ENCODE data around the gene ASGR1.

ASGR1 gene

DNA sequence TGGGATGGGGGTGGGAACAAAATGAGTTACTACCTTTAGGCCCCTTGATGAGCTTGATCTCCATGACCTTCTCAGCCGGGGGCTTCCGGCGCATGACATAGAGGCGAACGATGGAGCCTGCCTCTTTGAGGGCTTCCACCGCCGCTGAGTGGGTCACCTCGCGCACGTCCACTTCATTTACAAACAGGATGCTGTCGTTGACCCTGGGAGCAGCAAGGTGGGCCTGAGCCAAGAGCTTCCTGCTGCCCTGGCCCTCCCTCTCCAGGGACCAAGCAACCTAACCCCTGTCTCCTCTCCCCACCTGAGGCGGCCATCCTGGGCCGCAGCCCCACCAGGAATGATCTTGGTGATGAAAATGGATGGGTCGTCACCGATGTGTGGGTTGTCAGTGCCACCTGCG is 24.2 kb upstream of the ASGR1 start:
- Histone ChIP-seq H3K4me3 (ENCODE audit: low read depth in 1 of 2, low read length in 2 of 2) (no peak overlapping the region), H3K27me3 (ENCODE audit: low read depth, low read length) (no peaks in the 10 kb centered on the region), H3K27ac (ENCODE audit: low read length) (no peak overlapping the region), H3K36me3 (ENCODE audit: control insufficient read depth in 1 of 2, insufficient read depth in 2 of 2, low read length in 2 of 2) (peaks cover 14 to 30% of the 10 kb centered on the region in 2 donors), H3K9me3 (ENCODE audit: control insufficient read depth in 1 of 2, low read length in 2 of 2) (no peaks in the 10 kb centered on the region), H3K4me1 (ENCODE audit: control insufficient read depth in 1 of 2, insufficient read depth in 2 of 2, low read length in 2 of 2) (peaks cover 0 to 4% of the 10 kb centered on the region in 2 donors)

DNA sequence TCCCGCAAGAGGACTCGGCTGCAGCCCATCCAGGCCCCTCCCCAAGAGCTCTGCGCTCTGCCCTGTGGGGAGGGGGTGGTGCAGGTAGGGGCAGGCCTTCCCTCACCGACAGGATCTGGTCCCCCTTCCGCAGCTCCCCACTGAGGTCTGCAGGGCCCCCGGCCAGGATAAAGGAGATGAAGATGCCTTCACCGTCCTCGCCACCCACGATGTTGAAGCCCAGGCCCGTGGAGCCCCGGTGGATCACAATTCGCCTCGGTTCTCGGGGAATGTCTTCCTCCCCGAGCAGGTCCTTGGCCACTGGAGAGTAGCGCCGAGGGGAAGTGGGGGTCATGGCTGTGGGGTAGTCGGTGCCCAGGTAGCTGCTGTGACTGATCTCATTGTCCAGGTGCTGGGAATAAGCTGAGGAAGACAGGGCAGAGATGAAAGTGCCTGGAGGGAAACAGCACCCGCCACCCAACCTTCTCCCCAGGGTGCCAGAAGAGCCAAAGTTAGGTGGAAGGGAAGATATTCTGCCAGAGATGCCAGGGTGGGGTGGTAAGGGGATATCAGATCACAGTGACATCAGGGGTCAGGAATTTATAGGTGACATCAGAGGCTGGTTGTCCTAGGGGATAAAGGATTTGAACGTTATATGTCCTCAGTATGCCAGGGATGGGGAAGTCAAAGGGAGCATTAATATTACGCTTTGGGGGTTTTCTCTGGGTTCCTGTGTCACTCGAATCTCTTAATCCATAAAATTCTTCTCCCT is 17.7 kb upstream of the ASGR1 start:
- H3K36me3 ChIP-seq (ENCODE audit: control insufficient read depth in 1 of 2, insufficient read depth in 2 of 2, low read length in 2 of 2) = peaks cover 22 to 55% of the 10 kb centered on the region in 2 donors
- H3K27ac ChIP-seq (ENCODE audit: low read length) = no peak overlapping the region
- no peak overlapping the region for H3K4me3 ChIP-seq (ENCODE audit: low read depth in 1 of 2, low read length in 2 of 2)
- H3K9me3 ChIP-seq (ENCODE audit: control insufficient read depth in 1 of 2, low read length in 2 of 2) = no peaks in the 10 kb centered on the region
- H3K4me1 ChIP-seq (ENCODE audit: control insufficient read depth in 1 of 2, insufficient read depth in 2 of 2, low read length in 2 of 2) = no peaks in the 10 kb centered on the region
- H3K27me3 ChIP-seq (ENCODE audit: low read depth, low read length) = no peaks in the 10 kb centered on the region

DNA sequence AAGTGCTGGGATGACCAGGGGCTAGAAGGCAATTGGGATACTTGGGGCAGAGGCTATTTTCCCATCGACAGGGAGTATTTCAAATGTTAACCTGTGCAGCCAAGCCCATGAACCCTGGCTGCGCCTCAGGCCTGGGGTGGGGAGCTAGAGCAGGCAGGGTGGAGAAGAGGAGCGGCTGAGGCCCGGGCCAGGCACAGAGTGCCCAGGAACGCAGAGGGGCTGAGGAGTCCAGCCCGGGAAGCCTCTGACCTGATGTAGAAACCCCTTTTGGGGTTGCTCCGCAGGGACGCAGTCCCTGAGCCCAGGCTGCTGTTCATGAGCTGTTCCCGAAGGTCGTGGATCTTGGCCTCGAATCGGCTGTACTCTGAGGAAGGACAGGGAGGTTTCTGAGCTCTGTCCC is 16.8 kb upstream of the ASGR1 start:
- H3K4me1 ChIP-seq (ENCODE audit: control insufficient read depth in 1 of 2, insufficient read depth in 2 of 2, low read length in 2 of 2) = no peaks in the 10 kb centered on the region
- no peaks in the 10 kb centered on the region for H3K27me3 ChIP-seq (ENCODE audit: low read depth, low read length)
- H3K36me3 ChIP-seq (ENCODE audit: control insufficient read depth in 1 of 2, insufficient read depth in 2 of 2, low read length in 2 of 2) = peaks cover 25 to 56% of the 10 kb centered on the region in 2 donors
- no peak overlapping the region for H3K27ac ChIP-seq (ENCODE audit: low read length)
- no peak overlapping the region for H3K4me3 ChIP-seq (ENCODE audit: low read depth in 1 of 2, low read length in 2 of 2)
- no peaks in the 10 kb centered on the region for H3K9me3 ChIP-seq (ENCODE audit: control insufficient read depth in 1 of 2, low read length in 2 of 2)

DNA sequence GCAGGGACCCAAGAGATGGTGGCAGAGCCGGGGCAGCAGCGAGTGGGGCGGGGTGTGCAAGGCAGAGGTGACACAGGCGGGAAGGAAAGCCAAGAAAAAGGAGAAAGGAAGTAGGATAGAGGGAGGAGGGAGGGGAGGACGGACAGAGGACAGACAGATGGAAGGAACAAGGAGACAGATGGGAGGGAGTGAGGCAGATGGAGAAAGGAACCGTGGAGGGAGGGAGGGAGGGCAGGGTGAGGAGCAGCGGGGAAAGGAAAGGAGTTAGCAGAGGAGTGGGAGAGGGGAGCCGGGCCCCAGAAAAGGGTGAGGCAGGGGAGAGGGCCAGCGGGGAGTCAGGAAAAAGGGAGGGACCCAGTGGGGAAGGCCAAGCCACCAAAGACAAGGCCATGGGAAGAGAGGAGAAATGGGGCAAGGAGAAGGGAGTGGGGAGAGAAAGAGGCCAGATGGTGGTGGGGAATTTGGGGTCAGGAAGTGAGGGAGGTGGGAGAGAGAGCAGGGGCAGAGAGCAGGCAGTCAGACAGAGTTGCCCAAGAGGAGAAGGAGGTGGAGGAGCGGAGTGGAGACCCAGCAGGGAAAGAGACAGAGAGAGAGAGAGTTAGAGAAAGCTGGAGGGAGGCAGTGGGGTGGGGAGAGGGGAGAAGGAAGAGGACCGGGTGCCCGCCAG is 13.2 kb upstream of the ASGR1 start:
- Histone ChIP-seq H3K9me3 (ENCODE audit: control insufficient read depth in 1 of 2, low read length in 2 of 2) (no peaks in the 10 kb centered on the region), H3K27ac (ENCODE audit: low read length) (no peak overlapping the region), H3K36me3 (ENCODE audit: control insufficient read depth in 1 of 2, insufficient read depth in 2 of 2, low read length in 2 of 2) (peaks cover 21 to 63% of the 10 kb centered on the region in 2 donors), H3K4me1 (ENCODE audit: control insufficient read depth in 1 of 2, insufficient read depth in 2 of 2, low read length in 2 of 2) (no peaks in the 10 kb centered on the region), H3K4me3 (ENCODE audit: low read depth in 1 of 2, low read length in 2 of 2) (no peak overlapping the region), H3K27me3 (ENCODE audit: low read depth, low read length) (no peaks in the 10 kb centered on the region)

DNA sequence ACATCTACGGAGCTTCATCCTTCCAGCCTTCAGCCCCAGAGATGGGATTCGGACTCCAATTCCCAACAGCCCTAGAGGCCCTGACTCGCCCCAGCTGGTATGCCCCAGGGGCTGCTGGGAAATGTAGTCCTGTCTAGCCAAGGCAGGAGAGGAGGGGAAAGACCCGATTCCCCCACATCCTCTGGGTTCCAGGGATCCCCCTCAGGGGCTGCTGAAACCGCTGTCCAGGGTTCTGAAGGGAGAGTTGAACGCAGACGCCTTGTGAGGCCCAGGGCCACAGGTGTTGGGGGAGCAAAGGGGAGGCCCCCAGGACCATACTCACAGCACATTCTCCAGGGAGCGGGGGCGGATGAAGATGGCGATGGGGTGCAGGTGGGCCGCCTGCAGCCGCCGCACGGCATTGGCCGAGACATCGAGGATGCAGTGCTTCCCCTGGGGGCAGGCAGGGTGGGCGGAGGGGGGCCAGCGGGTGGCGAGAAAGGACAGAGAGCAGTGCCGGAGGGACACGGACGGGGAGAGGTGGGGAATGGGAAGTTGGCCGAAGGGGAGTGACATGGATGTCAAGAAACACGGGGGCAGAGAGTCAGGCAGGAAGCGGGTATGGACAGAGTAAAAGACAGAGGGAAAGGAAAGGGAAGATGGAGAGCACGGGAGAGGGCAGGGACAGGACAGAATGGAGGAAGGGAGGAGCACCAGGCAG is 12.6 kb upstream of the ASGR1 start:
- Histone ChIP-seq H3K27ac (ENCODE audit: low read length) (no peak overlapping the region), H3K36me3 (ENCODE audit: control insufficient read depth in 1 of 2, insufficient read depth in 2 of 2, low read length in 2 of 2) (peaks cover 17 to 57% of the 10 kb centered on the region in 2 donors), H3K9me3 (ENCODE audit: control insufficient read depth in 1 of 2, low read length in 2 of 2) (no peaks in the 10 kb centered on the region), H3K4me3 (ENCODE audit: low read depth in 1 of 2, low read length in 2 of 2) (no peak overlapping the region), H3K27me3 (ENCODE audit: low read depth, low read length) (no peaks in the 10 kb centered on the region), H3K4me1 (ENCODE audit: control insufficient read depth in 1 of 2, insufficient read depth in 2 of 2, low read length in 2 of 2) (no peaks in the 10 kb centered on the region)

DNA sequence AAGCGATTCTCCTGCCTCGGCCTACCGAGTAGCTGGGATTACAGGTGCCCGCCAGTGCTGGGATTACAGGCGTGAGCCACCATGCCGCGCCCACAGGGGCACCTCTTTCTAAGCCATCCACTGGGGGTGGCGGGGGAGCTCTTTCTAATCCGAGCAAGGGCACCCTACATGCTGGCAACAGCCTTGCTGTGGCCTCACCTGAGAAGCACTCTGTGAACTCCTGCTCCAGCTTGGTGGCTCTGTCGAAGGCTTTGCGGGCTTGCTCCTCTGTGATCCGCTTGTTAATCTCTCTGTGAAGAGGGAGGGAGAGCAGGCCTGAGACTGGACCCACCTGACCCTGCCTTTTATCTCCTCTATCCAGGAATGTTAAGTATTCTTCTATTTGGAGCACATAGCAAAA is 11.9 kb upstream of the ASGR1 start:
- Histone ChIP-seq H3K4me3 (ENCODE audit: low read depth in 1 of 2, low read length in 2 of 2) (no peak overlapping the region), H3K27me3 (ENCODE audit: low read depth, low read length) (no peaks in the 10 kb centered on the region), H3K9me3 (ENCODE audit: control insufficient read depth in 1 of 2, low read length in 2 of 2) (no peaks in the 10 kb centered on the region), H3K27ac (ENCODE audit: low read length) (no peak overlapping the region), H3K4me1 (ENCODE audit: control insufficient read depth in 1 of 2, insufficient read depth in 2 of 2, low read length in 2 of 2) (no peaks in the 10 kb centered on the region), H3K36me3 (ENCODE audit: control insufficient read depth in 1 of 2, insufficient read depth in 2 of 2, low read length in 2 of 2) (peaks cover 10 to 51% of the 10 kb centered on the region in 2 donors)

DNA sequence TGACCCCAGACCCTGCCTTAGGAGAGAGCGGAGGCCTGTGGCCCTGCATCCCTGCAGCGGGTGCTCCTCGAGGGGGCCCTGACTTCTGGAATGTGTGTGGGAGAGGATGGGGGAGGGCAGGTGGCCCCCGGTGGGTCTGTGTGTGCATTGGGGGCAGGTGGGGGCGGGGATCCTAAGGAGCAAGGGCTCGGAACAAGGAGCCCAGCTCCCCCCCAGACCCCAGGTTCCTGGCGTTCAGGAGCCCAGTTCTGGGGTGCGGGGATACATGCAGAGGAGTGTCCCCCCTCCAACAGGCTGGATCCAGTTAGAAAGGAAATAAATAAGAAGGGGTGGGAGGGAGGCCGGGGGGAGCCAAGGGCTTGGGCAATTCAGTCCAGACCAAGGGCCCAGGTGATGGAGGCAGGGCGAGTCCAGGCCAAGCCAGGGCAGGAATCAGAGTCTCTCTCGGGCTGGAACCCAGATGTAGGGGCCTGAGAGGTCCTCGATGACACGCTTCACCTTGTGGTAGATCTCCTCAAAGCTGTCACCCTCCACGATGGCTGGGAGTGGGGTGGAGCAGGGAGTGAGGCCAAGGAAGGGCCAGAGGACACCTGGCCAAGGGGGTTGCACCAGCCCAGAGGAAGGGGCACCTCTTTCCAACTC is 11.2 kb upstream of the ASGR1 start:
- peaks cover 7 to 44% of the 10 kb centered on the region in 2 donors for H3K36me3 ChIP-seq (ENCODE audit: control insufficient read depth in 1 of 2, insufficient read depth in 2 of 2, low read length in 2 of 2)
- H3K27me3 ChIP-seq (ENCODE audit: low read depth, low read length) = no peaks in the 10 kb centered on the region
- H3K9me3 ChIP-seq (ENCODE audit: control insufficient read depth in 1 of 2, low read length in 2 of 2) = no peaks in the 10 kb centered on the region
- no peak overlapping the region for H3K27ac ChIP-seq (ENCODE audit: low read length)
- H3K4me1 ChIP-seq (ENCODE audit: control insufficient read depth in 1 of 2, insufficient read depth in 2 of 2, low read length in 2 of 2) = no peaks in the 10 kb centered on the region
- no peak overlapping the region for H3K4me3 ChIP-seq (ENCODE audit: low read depth in 1 of 2, low read length in 2 of 2)

DNA sequence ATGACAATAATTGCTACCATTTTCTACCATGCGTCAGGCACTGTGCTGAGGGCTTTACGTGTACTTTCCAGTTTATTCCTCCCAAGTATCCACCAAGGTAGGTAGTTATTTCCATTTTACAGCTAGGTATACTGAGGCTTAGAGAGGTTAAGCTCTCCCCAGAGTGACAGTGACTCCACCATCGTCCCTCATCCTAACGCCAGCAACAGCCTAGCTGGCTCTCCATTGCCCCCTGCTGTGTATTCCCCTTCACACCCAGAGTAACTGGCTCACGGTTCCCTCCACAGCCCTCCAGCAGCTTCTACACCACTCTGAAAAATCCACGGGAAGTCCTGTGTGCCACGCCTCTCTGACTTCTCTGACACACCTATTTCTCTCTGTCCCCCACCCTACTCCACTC is 7.1 kb upstream of the ASGR1 start:
- peaks cover 0 to 13% of the 10 kb centered on the region in 2 donors for H3K36me3 ChIP-seq (ENCODE audit: control insufficient read depth in 1 of 2, insufficient read depth in 2 of 2, low read length in 2 of 2)
- no peaks in the 10 kb centered on the region for H3K9me3 ChIP-seq (ENCODE audit: control insufficient read depth in 1 of 2, low read length in 2 of 2)
- H3K4me3 ChIP-seq (ENCODE audit: low read depth in 1 of 2, low read length in 2 of 2) = no peak overlapping the region
- no peaks in the 10 kb centered on the region for H3K4me1 ChIP-seq (ENCODE audit: control insufficient read depth in 1 of 2, insufficient read depth in 2 of 2, low read length in 2 of 2)
- no peak overlapping the region for H3K27ac ChIP-seq (ENCODE audit: low read length)
- H3K27me3 ChIP-seq (ENCODE audit: low read depth, low read length) = no peaks in the 10 kb centered on the region

DNA sequence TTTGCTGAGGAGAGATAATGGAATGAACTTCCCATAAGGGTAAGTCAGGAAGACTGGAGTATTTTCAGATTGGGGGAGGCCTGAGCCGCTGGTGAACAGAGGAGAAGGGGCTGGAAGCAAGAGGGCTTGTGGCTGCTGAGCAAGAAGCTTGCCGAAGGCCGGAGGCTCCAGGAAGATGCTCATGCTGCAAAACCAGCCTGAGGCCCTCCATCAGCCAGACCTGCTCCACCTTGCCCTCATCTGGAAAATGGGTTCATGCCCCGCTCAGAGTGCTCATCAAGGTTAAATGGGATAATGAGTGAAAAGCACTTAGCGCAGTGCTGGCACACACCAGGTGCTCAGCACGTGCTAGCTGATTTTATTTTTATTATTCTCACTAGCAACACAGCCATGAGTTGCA is 5.5 kb upstream of the ASGR1 start:
- H3K27me3 ChIP-seq (ENCODE audit: low read depth, low read length) = no peaks in the 10 kb centered on the region
- no peaks in the 10 kb centered on the region for H3K9me3 ChIP-seq (ENCODE audit: control insufficient read depth in 1 of 2, low read length in 2 of 2)
- no peaks in the 10 kb centered on the region for H3K36me3 ChIP-seq (ENCODE audit: control insufficient read depth in 1 of 2, insufficient read depth in 2 of 2, low read length in 2 of 2)
- H3K27ac ChIP-seq (ENCODE audit: low read length) = no peak overlapping the region
- H3K4me3 ChIP-seq (ENCODE audit: low read depth in 1 of 2, low read length in 2 of 2) = no peak overlapping the region
- H3K4me1 ChIP-seq (ENCODE audit: control insufficient read depth in 1 of 2, insufficient read depth in 2 of 2, low read length in 2 of 2) = no peaks in the 10 kb centered on the region

DNA sequence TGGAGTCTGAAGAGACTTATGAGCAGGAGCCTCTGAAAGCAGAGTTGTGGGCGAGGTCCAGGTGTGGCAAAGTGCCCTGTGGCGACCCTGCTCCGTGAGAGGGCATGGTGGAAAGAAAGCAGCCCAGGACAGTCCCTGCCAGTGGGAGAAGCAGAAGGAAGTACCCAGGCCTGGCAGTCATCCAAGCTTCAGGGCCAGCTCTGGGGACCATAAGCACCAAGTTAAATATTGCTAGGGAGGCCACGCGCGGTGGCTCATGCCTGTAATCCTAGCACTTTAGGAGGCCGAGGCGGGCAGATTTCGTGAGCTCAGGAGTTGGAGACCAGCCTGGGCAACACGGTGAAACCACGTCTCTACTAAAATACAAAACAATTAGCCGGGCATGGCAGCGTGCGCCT is 4.9 kb upstream of the ASGR1 start:
- Histone ChIP-seq H3K9me3 (ENCODE audit: control insufficient read depth in 1 of 2, low read length in 2 of 2) (no peaks in the 10 kb centered on the region), H3K27ac (ENCODE audit: low read length) (no peak overlapping the region), H3K4me1 (ENCODE audit: control insufficient read depth in 1 of 2, insufficient read depth in 2 of 2, low read length in 2 of 2) (no peaks in the 10 kb centered on the region), H3K36me3 (ENCODE audit: control insufficient read depth in 1 of 2, insufficient read depth in 2 of 2, low read length in 2 of 2) (no peaks in the 10 kb centered on the region), H3K27me3 (ENCODE audit: low read depth, low read length) (no peaks in the 10 kb centered on the region), H3K4me3 (ENCODE audit: low read depth in 1 of 2, low read length in 2 of 2) (no peak overlapping the region)

DNA sequence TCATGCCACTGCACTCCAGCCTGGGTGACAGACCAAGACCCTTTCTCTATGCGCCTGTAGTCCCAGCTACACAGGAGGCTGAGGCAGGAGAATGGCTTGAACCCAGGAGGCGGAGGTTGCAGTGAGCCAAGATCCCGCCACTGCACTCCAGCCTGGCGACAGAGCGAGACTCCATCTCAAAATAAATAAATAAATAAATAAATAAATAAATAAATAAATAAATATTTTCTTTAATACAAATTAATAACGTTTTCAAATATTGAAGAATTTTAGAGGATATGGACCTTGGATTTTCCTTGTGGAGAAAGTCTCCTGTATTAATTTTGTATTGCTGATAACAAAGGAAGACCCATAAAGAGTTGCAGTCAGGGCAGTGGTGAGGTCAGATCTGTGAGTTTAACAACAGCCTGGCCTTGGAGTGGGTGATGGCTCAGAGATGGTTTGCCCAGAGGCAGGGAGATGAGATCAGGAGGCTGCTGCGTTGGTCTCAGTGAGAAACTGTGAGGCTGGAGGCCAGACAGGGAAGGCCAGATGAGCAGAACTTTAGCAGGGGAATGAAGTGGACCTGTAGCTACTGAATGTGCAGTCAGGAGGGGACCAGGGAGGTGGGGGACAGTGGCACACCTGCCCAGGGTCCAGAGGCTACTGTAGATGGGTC is 4.4 kb upstream of the ASGR1 start:
- H3K27me3 ChIP-seq (ENCODE audit: low read depth, low read length) = no peaks in the 10 kb centered on the region
- no peaks in the 10 kb centered on the region for H3K9me3 ChIP-seq (ENCODE audit: control insufficient read depth in 1 of 2, low read length in 2 of 2)
- H3K27ac ChIP-seq (ENCODE audit: low read length) = no peak overlapping the region
- no peaks in the 10 kb centered on the region for H3K36me3 ChIP-seq (ENCODE audit: control insufficient read depth in 1 of 2, insufficient read depth in 2 of 2, low read length in 2 of 2)
- H3K4me3 ChIP-seq (ENCODE audit: low read depth in 1 of 2, low read length in 2 of 2) = no peak overlapping the region
- no peaks in the 10 kb centered on the region for H3K4me1 ChIP-seq (ENCODE audit: control insufficient read depth in 1 of 2, insufficient read depth in 2 of 2, low read length in 2 of 2)

Data from muscle layer of duodenum (tissue), 2 donors.